Lower leg skin (tissue), 3 donors: ENCODE results near the gene WFDC9.

Experiments
- POLR2A ChIP-seq, 2 donors: fragments of 450-650 bp; IDR thresholded peaks; one replicate each; pipeline ENCODE4 v1.6.1; 2016 to 2017; ENCODE audit warnings: antibody characterized with exemption in 2 of 2, mild to moderate bottlenecking in 1 of 2, moderate library complexity in 1 of 2
- TF ChIP-seq, protein P1 (sequence below), 3 donors: fragments of 450-650 bp; IDR thresholded peaks; one replicate each; pipeline ENCODE4 v1.5.1; 2016; ENCODE audit warnings: antibody characterized with exemption in 3 of 3, mild to moderate bottlenecking in 3 of 3, moderate library complexity in 2 of 3

DNA sequence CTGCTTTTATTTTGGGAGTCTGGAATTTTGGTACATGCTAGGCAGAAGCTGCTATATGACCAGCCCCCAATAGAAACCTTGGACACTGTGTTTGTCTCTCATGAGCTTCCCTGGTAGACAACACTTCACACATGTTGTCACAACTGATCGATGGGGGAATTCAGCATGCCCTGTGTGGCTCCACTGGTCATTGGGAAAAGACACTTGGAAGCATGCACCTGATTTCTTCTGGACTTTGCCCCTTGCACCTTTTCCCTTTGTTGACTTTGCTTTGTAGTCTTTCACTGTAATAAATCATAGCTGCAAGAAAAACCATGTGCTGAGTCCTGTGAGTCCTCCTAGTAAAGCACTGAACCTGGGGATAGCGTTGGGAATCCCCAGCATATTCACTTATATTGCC is 9.5 kb downstream of the WFDC9 start:
- TF ChIP-seq, protein P1, sequence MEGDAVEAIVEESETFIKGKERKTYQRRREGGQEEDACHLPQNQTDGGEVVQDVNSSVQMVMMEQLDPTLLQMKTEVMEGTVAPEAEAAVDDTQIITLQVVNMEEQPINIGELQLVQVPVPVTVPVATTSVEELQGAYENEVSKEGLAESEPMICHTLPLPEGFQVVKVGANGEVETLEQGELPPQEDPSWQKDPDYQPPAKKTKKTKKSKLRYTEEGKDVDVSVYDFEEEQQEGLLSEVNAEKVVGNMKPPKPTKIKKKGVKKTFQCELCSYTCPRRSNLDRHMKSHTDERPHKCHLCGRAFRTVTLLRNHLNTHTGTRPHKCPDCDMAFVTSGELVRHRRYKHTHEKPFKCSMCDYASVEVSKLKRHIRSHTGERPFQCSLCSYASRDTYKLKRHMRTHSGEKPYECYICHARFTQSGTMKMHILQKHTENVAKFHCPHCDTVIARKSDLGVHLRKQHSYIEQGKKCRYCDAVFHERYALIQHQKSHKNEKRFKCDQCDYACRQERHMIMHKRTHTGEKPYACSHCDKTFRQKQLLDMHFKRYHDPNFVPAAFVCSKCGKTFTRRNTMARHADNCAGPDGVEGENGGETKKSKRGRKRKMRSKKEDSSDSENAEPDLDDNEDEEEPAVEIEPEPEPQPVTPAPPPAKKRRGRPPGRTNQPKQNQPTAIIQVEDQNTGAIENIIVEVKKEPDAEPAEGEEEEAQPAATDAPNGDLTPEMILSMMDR (IDR thresholded peaks at IDR 0.05) = no peak
- no peak for TF ChIP-seq POLR2A (IDR thresholded peaks at IDR 0.05)
